ENCODE results near the gene ABCC2.
"Not testable (repeated sequence)": the region's sequence is repeated elsewhere in the genome, so short reads cannot be mapped to it uniquely, and the experiment has no call there.

ABCC2 gene

GRCh38 chr10:99782447-99783286, at the start of gene ABCC2:
Gene ABCC2, plus strand, starts transcription at chr10:99782640. Its CDS starts 205 bp downstream, at chr10:99782845.
- no peaks in the 10 kb centered on the region for H3K36me3 Mint-ChIP-seq (ENCODE audit: low read depth)
- no peak within 1 kb of the TSS for H3K27ac Mint-ChIP-seq
- H3K27me3 Mint-ChIP-seq (ENCODE audit: low read depth): peaks cover 5% of the 10 kb centered on the region

DNA sequence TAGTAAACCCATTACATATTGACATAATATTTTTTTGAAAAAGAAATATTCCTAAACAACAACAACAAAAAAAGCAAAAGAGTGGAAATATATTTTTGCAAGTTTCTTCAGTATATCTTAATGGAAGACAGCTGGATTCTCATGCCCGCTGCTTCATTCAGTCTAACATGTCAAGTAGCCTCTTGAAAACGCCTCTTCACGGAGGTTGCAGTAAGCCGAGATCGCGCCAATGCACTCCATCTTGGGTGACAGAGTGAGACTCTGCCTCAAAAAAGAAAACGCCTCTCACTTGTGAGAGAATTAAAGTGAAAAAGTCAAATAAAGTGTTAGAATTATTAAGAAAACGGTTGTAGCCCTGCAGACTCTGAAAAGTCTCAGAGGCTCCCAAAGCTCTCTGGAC, 49.1 kb upstream of the ABCC2 start:
- Mint-ChIP-seq H3K27ac (peak overlapping the region; percentile 20), H3K4me1 (ENCODE audit: low read depth) (peaks cover 19% of the 10 kb centered on the region), H3K27me3 (ENCODE audit: low read depth) (no peaks in the 10 kb centered on the region), H3K4me3 (peak overlapping the region; percentile 69), H3K36me3 (ENCODE audit: low read depth) (peaks cover 30% of the 10 kb centered on the region), H3K9me3 (no peaks in the 10 kb centered on the region)

More at GRCh38 chr10:99782447-99783286, at the start of gene ABCC2:
- Mint-ChIP-seq H3K4me3 (no peak within 1 kb of the TSS), H3K4me1 (ENCODE audit: low read depth) (peaks cover 5% of the 10 kb centered on the region), H3K9me3 (no peaks in the 10 kb centered on the region)

- Mint-ChIP-seq H3K36me3 (ENCODE audit: low read depth) (peaks cover 32% of the 10 kb centered on the region), H3K4me1 (ENCODE audit: low read depth) (peaks cover 15% of the 10 kb centered on the region)
- H3K4me3 Mint-ChIP-seq; H3K27ac Mint-ChIP-seq; H3K9me3 Mint-ChIP-seq; H3K27me3 Mint-ChIP-seq (ENCODE audit: low read depth): not testable (repeated sequence)
Observed at GRCh38 chr10:99734111-99734510, 48.3 kb upstream of the ABCC2 start.

GRCh38 chr10:99740260-99740659, 42.2 kb upstream of the ABCC2 start:
- Mint-ChIP-seq H3K27ac (no peak overlapping the region), H3K27me3 (ENCODE audit: low read depth) (no peaks in the 10 kb centered on the region), H3K4me3 (no peak overlapping the region), H3K36me3 (ENCODE audit: low read depth) (peaks cover 72% of the 10 kb centered on the region), H3K9me3 (peaks cover 21% of the 10 kb centered on the region), H3K4me1 (ENCODE audit: low read depth) (peaks cover 6% of the 10 kb centered on the region)

DNA sequence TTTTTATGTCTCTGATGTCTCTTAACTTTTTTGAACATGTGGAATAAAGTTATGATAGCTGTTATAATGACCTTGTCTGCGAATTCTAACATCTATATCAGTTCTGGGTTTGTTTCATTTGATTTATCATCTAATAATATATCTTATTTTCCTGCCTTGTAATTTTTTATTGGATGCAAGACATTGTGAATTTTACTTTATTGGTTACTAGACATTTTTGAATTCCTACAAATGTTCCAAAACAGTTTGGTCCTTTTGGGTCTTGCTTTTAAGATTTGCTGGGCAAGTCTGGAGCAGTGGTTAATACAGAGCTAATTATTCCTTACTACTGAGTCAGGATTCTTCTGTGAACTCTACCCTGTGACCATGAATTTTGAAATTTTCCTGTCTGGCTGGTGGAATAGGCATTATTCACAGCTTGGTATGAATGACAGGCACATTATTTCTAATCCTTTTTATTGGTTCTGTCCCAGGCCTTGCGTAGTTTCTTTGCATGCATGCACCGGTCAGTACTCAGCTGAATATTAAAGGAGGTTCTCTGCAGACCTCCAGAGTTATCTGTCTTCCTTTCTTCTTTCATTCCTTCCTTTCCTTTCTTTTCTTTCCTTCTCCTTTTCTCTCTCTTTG, 41.4 kb upstream of the ABCC2 start:
- peaks cover 70% of the 10 kb centered on the region for H3K36me3 Mint-ChIP-seq (ENCODE audit: low read depth)
- peaks cover 21% of the 10 kb centered on the region for H3K9me3 Mint-ChIP-seq
- H3K27ac Mint-ChIP-seq: no peak overlapping the region
- H3K4me1 Mint-ChIP-seq (ENCODE audit: low read depth): peaks cover 6% of the 10 kb centered on the region
- H3K27me3 Mint-ChIP-seq (ENCODE audit: low read depth): no peaks in the 10 kb centered on the region
- no peak overlapping the region for H3K4me3 Mint-ChIP-seq

GRCh38 chr10:99742254-99742653, 40.2 kb upstream of the ABCC2 start:
- Mint-ChIP-seq H3K36me3 (ENCODE audit: low read depth) (peaks cover 63% of the 10 kb centered on the region), H3K4me3 (no peak overlapping the region), H3K27ac (no peak overlapping the region), H3K9me3 (peaks cover 21% of the 10 kb centered on the region), H3K4me1 (ENCODE audit: low read depth) (peaks cover 6% of the 10 kb centered on the region), H3K27me3 (ENCODE audit: low read depth) (no peaks in the 10 kb centered on the region)

- Mint-ChIP-seq H3K4me3 (no peak overlapping the region), H3K27me3 (ENCODE audit: low read depth) (no peaks in the 10 kb centered on the region), H3K27ac (no peak overlapping the region), H3K9me3 (peaks cover 21% of the 10 kb centered on the region), H3K4me1 (ENCODE audit: low read depth) (peaks cover 6% of the 10 kb centered on the region), H3K36me3 (ENCODE audit: low read depth) (peaks cover 61% of the 10 kb centered on the region)
Observed at GRCh38 chr10:99742701-99743100, 39.7 kb upstream of the ABCC2 start.

- Mint-ChIP-seq H3K9me3 (peaks cover 21% of the 10 kb centered on the region), H3K27me3 (ENCODE audit: low read depth) (no peaks in the 10 kb centered on the region), H3K4me3 (no peak overlapping the region), H3K36me3 (ENCODE audit: low read depth) (peaks cover 61% of the 10 kb centered on the region), H3K27ac (no peak overlapping the region), H3K4me1 (ENCODE audit: low read depth) (peaks cover 6% of the 10 kb centered on the region)
Observed at GRCh38 chr10:99743841-99744240, 38.6 kb upstream of the ABCC2 start.

- H3K27me3 Mint-ChIP-seq (ENCODE audit: low read depth); H3K4me1 Mint-ChIP-seq (ENCODE audit: low read depth); H3K4me3 Mint-ChIP-seq; H3K9me3 Mint-ChIP-seq; H3K27ac Mint-ChIP-seq: not testable (repeated sequence)
- peaks cover 53% of the 10 kb centered on the region for H3K36me3 Mint-ChIP-seq (ENCODE audit: low read depth)
Observed at GRCh38 chr10:99746166-99746565, 36.3 kb upstream of the ABCC2 start.

DNA sequence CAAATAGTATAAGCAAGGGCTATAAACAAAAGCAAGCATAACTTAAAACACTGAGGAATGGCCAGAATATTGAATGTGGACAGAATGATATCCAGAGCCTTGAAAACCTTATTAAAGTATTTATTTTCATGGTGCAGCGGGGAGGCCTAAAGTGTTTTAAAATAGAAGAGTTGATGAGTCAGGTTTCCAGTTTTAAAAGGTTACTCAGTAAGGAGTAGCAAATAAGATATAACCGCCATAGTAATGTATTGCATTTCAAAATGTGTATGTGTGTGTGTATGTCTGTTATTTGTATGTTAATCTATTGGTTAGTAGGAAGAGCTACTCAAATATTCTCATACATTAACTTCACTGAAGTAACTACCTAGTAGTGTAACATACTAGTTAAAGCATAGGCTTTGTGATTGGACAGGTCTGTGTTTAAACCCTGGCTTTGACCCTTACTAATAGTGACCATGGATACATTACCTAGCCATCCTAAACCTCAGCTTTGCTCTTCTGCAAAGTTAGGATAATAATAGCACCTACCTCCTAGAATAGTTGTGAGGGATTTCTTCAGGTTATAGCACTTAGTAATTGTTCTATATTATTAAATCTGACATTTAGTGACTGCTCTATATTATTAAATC, 33.5 kb upstream of the ABCC2 start:
- Mint-ChIP-seq H3K4me3 (no peak overlapping the region), H3K27ac (no peak overlapping the region), H3K27me3 (ENCODE audit: low read depth) (no peaks in the 10 kb centered on the region), H3K9me3 (no peaks in the 10 kb centered on the region), H3K36me3 (ENCODE audit: low read depth) (peaks cover 31% of the 10 kb centered on the region), H3K4me1 (ENCODE audit: low read depth) (peaks cover 2% of the 10 kb centered on the region)

GRCh38 chr10:99750641-99751040, 31.8 kb upstream of the ABCC2 start:
- Mint-ChIP-seq H3K27me3 (ENCODE audit: low read depth) (no peaks in the 10 kb centered on the region), H3K4me3 (no peak overlapping the region), H3K9me3 (no peaks in the 10 kb centered on the region), H3K27ac (no peak overlapping the region), H3K36me3 (ENCODE audit: low read depth) (peaks cover 38% of the 10 kb centered on the region), H3K4me1 (ENCODE audit: low read depth) (no peaks in the 10 kb centered on the region)

GRCh38 chr10:99754670-99755069, 27.8 kb upstream of the ABCC2 start:
- no peak overlapping the region for H3K4me3 Mint-ChIP-seq
- no peaks in the 10 kb centered on the region for H3K27me3 Mint-ChIP-seq (ENCODE audit: low read depth)
- no peaks in the 10 kb centered on the region for H3K9me3 Mint-ChIP-seq
- H3K4me1 Mint-ChIP-seq (ENCODE audit: low read depth): no peaks in the 10 kb centered on the region
- no peak overlapping the region for H3K27ac Mint-ChIP-seq
- peaks cover 47% of the 10 kb centered on the region for H3K36me3 Mint-ChIP-seq (ENCODE audit: low read depth)

- Mint-ChIP-seq H3K27ac (no peak overlapping the region), H3K27me3 (ENCODE audit: low read depth) (no peaks in the 10 kb centered on the region), H3K4me3 (no peak overlapping the region), H3K4me1 (ENCODE audit: low read depth) (no peaks in the 10 kb centered on the region), H3K36me3 (ENCODE audit: low read depth) (peaks cover 44% of the 10 kb centered on the region), H3K9me3 (no peaks in the 10 kb centered on the region)
Observed at GRCh38 chr10:99756159-99756558, 26.3 kb upstream of the ABCC2 start.

DNA sequence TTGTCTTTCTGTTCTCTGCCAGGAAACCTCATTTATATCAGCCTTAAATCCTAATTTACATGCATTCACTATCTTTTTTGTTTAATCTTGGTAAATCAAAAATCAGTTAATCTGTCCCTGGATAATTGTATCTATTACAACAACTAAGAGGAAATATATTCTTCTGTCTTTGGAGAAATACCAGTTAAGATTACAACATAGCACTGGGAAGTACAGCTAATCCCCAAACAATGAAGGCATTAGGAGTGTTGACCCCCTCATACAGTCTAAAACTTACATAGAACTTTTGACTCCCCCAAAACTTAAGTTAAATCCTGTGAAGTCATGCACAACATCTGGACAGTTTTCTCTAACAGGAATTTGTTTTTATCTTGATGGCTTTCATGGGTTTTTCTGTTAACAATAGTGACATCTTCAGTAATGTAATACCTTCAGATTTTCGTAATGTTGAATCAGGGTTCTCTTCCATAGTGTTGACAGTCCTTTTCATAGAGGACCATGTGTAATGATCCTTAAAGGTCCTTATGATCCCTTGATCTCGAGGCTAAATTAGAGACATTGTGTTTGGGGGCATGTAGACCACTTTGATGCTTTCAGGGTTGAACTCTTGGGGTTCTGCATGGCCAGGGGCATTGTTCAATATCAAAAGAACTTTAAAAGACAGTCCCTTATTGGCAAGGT, 24.1 kb upstream of the ABCC2 start:
- H3K36me3 Mint-ChIP-seq (ENCODE audit: low read depth): peaks cover 53% of the 10 kb centered on the region
- H3K4me1 Mint-ChIP-seq (ENCODE audit: low read depth): no peaks in the 10 kb centered on the region
- no peak overlapping the region for H3K4me3 Mint-ChIP-seq

More for the DNA sequence above, 24.1 kb upstream of the ABCC2 start:
- Mint-ChIP-seq H3K27ac (no peak overlapping the region), H3K27me3 (ENCODE audit: low read depth) (no peaks in the 10 kb centered on the region), H3K9me3 (peaks cover under 1% of the 10 kb centered on the region)
